Measurements from ENCODE around the gene ARSD. TPM values are rescaled to one million over a fixed set of nuclear protein-coding genes. Genes with fewer than 3 reads are reported as not detected.

Gene ARSD
- total RNA-seq, 1 donor from 2014 or later = 8.0 TPM

GRCh38 chrX:2921193-2921592 is 7.9 kb downstream of the ARSD start:
- intact Hi-C loops (cut with micrococcal nuclease) = no loop called here
- ATAC-seq (ENCODE audit: low read depth) (no peak), DNase-seq (no peak)
- no peak overlapping the region for H3K4me3 Mint-ChIP-seq
- no peak overlapping the region for H3K27ac Mint-ChIP-seq
- CTCF ChIA-PET = no interaction called here
- TF ChIP-seq CTCF (IDR thresholded peaks at IDR 0.05) = no peak
- POLR2A ChIA-PET = no interaction called here
- H3K9me3 Mint-ChIP-seq = peaks cover 2% of the 10 kb centered on the region
- no peaks in the 10 kb centered on the region for H3K27me3 Mint-ChIP-seq
- H3K4me1 Mint-ChIP-seq = no peaks in the 10 kb centered on the region
- peaks cover 26% of the 10 kb centered on the region for H3K36me3 Mint-ChIP-seq (ENCODE audit: low read depth)

- Mint-ChIP-seq H3K36me3 (ENCODE audit: low read depth) (peaks cover 31% of the 10 kb centered on the region), H3K4me1 (no peaks in the 10 kb centered on the region), H3K9me3 (peaks cover 2% of the 10 kb centered on the region), H3K27ac (no peak overlapping the region), H3K4me3 (no peak overlapping the region), H3K27me3 (no peaks in the 10 kb centered on the region)
- intact Hi-C loops (cut with micrococcal nuclease) = no loop called here
- POLR2A ChIA-PET = no interaction called here
- TF ChIP-seq CTCF (IDR thresholded peaks at IDR 0.05) = no peak
- DNase-seq (no peak), ATAC-seq (ENCODE audit: low read depth) (no peak)
- CTCF ChIA-PET = no interaction called here
Observed at GRCh38 chrX:2917767-2918166, 11.4 kb downstream of the ARSD start.

- ChIA-PET CTCF (no interaction called here), POLR2A (no interaction called here)
- Mint-ChIP-seq H3K4me3 (no peak overlapping the region), H3K27me3 (no peaks in the 10 kb centered on the region), H3K9me3 (peaks cover 2% of the 10 kb centered on the region), H3K27ac (no peak overlapping the region), H3K36me3 (ENCODE audit: low read depth) (peaks cover 13% of the 10 kb centered on the region), H3K4me1 (no peaks in the 10 kb centered on the region)
- ATAC-seq (ENCODE audit: low read depth) = no peak
- intact Hi-C loops (cut with micrococcal nuclease) = no loop called here
- no peak for TF ChIP-seq CTCF (IDR thresholded peaks at IDR 0.05)
- no peak for DNase-seq
Observed at GRCh38 chrX:2913118-2913517, 16.0 kb downstream of the ARSD start.

DNA sequence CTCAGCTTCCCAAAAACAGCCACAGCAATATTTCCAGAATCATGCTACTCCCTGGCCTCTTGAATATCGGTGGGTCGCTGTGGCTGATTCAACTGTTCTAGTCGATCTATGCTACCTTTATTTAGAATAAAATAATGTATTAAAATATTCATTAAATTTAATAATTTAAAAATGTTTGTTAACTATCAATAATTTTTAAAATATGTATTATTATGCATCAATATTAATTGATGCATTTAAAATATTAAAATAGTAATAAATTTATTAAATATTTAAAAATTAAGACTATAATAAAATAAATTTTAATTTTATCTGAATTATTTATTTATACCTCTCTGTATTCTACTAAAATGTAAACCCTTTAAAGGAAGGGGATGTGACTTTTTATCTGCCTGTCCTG is 19.0 kb downstream of the ARSD start:
- peaks cover 15% of the 10 kb centered on the region for H3K36me3 Mint-ChIP-seq (ENCODE audit: low read depth)
- no peak for ATAC-seq (ENCODE audit: low read depth)
- no peaks in the 10 kb centered on the region for H3K4me1 Mint-ChIP-seq
- H3K27ac Mint-ChIP-seq = no peak overlapping the region
- H3K27me3 Mint-ChIP-seq = no peaks in the 10 kb centered on the region
- intact Hi-C loops (cut with micrococcal nuclease) = no loop called here
- no peak for DNase-seq
- H3K4me3 Mint-ChIP-seq = no peak overlapping the region
- TF ChIP-seq CTCF (IDR thresholded peaks at IDR 0.05) = no peak
- POLR2A ChIA-PET = no interaction called here
- H3K9me3 Mint-ChIP-seq = no peaks in the 10 kb centered on the region
- CTCF ChIA-PET = no interaction called here

DNA sequence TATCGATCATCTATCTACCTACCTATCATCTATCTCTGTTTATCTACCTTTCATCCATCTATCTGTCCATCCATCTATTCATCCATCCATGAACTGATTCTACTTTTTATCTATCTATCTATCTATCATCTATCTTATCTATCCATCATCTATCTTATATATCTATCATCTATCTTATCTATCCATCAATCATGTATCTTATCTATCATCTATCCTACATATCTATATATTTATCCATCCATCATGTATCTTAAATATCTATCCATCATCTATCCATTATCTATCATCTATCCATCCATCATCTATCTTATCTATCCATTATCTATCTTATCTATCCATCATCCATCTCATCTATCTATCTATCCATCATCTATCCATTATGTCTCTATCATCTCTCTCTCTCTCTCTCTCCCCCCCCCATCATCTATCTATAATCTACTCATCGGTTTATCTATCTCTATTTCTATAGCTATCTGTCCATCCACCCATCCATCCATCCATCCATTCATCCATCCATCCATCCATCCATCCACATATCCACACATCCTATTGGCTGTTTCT is 20.9 kb downstream of the ARSD start:
- DNase-seq = no peak
- ChIA-PET CTCF (interaction anchor here (0.6 kb wide), 1 partner anchor 18 kb away, joined by 3 read pairs; no protein-coding TSS in a partner anchor), POLR2A (no interaction called here)
- TF ChIP-seq CTCF (IDR thresholded peaks at IDR 0.05) = no peak
- intact Hi-C loops (cut with micrococcal nuclease) = no loop called here
- Mint-ChIP-seq H3K9me3 (peaks cover 2% of the 10 kb centered on the region), H3K4me3 (no peak overlapping the region), H3K4me1 (no peaks in the 10 kb centered on the region), H3K36me3 (ENCODE audit: low read depth) (peaks cover 14% of the 10 kb centered on the region), H3K27ac (no peak overlapping the region), H3K27me3 (no peaks in the 10 kb centered on the region)
- no peak for ATAC-seq (ENCODE audit: low read depth)

All from activated B cell treated with CpG ODN at 0.5 μM for 24 hours (primary cell).